ENCODE results near the gene RPL41. TPM values are rescaled to one million over a fixed set of nuclear protein-coding genes. Genes with fewer than 3 reads are reported as not detected.

The RPL41 gene
- total and polyA plus RNA-seq, 9 of the 15 experiments (the other 6 are each of a cell fraction or from before 2014, with no cell fraction given) = 3,403 to 11,276 (median 5,604) TPM

DNA sequence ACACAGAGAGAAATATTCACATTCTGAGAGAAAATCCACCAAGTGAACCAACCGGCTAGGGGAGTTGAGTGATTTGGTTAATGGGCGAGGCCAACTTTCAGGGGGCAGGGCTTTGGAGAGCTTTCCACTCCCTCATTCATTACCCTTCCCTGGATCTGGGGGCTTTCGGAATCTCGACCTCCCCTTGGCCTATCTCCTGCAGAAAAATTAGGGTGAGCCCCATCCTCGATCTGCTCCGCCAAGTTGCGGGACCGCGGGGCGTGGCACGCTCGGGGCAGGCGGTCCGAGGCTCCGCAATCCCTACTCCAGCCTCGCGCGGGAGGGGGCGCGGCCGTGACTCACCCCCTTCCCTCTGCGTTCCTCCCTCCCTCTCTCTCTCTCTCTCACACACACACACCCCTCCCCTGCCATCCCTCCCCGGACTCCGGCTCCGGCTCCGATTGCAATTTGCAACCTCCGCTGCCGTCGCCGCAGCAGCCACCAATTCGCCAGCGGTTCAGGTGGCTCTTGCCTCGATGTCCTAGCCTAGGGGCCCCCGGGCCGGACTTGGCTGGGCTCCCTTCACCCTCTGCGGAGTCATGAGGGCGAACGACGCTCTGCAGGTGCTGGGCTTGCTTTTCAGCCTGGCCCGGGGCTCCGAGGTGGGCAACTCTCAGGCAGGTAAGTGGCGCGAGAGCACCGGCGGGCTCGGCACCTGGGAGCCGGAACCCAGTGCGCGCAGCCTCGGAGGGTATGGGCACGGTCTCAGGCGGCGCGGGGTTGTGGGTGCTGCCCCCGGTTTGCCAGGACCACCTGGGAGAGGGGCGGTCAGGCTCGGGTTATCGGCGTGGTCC lies 36.5 kb upstream of the RPL41 start, which contains the start of gene ERBB3 (continued):
- TF ChIP-seq, protein P1, sequence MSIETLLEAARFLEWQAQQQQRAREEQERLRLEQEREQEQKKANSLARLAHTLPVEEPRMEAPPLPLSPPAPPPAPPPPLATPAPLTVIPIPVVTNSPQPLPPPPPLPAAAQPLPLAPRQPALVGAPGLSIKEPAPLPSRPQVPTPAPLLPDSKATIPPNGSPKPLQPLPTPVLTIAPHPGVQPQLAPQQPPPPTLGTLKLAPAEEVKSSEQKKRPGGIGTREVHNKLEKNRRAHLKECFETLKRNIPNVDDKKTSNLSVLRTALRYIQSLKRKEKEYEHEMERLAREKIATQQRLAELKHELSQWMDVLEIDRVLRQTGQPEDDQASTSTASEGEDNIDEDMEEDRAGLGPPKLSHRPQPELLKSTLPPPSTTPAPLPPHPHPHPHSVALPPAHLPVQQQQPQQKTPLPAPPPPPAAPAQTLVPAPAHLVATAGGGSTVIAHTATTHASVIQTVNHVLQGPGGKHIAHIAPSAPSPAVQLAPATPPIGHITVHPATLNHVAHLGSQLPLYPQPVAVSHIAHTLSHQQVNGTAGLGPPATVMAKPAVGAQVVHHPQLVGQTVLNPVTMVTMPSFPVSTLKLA (conservative IDR thresholded peaks at IDR 0.05) = peak; percentile 51 to 77; a peak in 3 of 4 replicates
- TF ChIP-seq ZFP30 (CRISPR knock-in tag; IDR thresholded peaks at IDR 0.05; ENCODE audit: borderline replicate concordance) = no peak
- peak; percentile 53; the same call in 1 of the 2 replicates for TF ChIP-seq GABPB1 (CRISPR knock-in tag; IDR thresholded peaks at IDR 0.05)
- no peak for TF ChIP-seq STAT5B (CRISPR knock-in tag; IDR thresholded peaks at IDR 0.05)
- peak; percentile 33 for TF ChIP-seq MEIS2 (IDR thresholded peaks at IDR 0.05; ENCODE audit: partially characterized antibody)
- TF ChIP-seq MTF1 (CRISPR knock-in tag; IDR thresholded peaks at IDR 0.05; ENCODE audit: borderline replicate concordance) = no peak
- TF ChIP-seq, protein P2, sequence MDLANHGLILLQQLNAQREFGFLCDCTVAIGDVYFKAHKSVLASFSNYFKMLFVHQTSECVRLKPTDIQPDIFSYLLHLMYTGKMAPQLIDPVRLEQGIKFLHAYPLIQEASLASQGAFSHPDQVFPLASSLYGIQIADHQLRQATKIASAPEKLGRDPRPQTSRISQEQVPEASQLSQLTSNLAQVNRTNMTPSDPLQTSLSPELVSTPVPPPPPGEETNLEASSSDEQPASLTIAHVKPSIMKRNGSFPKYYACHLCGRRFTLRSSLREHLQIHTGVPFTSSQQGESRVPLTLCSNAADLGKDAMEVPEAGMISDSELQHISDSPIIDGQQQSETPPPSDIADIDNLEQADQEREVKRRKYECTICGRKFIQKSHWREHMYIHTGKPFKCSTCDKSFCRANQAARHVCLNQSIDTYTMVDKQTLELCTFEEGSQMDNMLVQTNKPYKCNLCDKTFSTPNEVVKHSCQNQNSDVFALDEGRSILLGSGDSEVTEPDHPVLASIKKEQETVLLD (IDR thresholded peaks at IDR 0.05) = peak; percentile 70; the same call in 1 of the 2 replicates
- peak; percentile 92 for TF ChIP-seq DPF2 (IDR thresholded peaks at IDR 0.05)
- 0 out of 2 replicates have a peak, but pooled peaks have one; percentile 73 for TF ChIP-seq ZNF232 (CRISPR knock-in tag; IDR thresholded peaks at IDR 0.05)
- TF ChIP-seq ATF1 (CRISPR knock-in tag; IDR thresholded peaks at IDR 0.05) = no peak
- peak; percentile 60; the same call in 1 of the 2 replicates for TF ChIP-seq ATF1 (tag; IDR thresholded peaks at IDR 0.05)
- no peak for TF ChIP-seq ZC3H8 (IDR thresholded peaks at IDR 0.05)
- TF ChIP-seq, protein P3, sequence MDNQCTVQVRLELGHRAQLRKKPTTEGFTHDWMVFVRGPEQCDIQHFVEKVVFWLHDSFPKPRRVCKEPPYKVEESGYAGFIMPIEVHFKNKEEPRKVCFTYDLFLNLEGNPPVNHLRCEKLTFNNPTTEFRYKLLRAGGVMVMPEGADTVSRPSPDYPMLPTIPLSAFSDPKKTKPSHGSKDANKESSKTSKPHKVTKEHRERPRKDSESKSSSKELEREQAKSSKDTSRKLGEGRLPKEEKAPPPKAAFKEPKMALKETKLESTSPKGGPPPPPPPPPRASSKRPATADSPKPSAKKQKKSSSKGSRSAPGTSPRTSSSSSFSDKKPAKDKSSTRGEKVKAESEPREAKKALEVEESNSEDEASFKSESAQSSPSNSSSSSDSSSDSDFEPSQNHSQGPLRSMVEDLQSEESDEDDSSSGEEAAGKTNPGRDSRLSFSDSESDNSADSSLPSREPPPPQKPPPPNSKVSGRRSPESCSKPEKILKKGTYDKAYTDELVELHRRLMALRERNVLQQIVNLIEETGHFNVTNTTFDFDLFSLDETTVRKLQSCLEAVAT (IDR thresholded peaks at IDR 0.05) = peak in 1 of 2 experiments; percentile 80; a peak in 2 of 4 replicates
- TF ChIP-seq PHF8 (IDR thresholded peaks at IDR 0.05; ENCODE audit: borderline replicate concordance, low read length) = peak; percentile 37; the same call in 1 of the 2 replicates
- TF ChIP-seq JUN (IDR thresholded peaks at IDR 0.05; ENCODE audit: borderline replicate concordance, low read depth, low read length) = peak; percentile 86
- peak; percentile 89 for TF ChIP-seq JUN (CRISPR knock-in tag; IDR thresholded peaks at IDR 0.05; ENCODE audit: borderline replicate concordance)
- TF ChIP-seq, protein P4, sequence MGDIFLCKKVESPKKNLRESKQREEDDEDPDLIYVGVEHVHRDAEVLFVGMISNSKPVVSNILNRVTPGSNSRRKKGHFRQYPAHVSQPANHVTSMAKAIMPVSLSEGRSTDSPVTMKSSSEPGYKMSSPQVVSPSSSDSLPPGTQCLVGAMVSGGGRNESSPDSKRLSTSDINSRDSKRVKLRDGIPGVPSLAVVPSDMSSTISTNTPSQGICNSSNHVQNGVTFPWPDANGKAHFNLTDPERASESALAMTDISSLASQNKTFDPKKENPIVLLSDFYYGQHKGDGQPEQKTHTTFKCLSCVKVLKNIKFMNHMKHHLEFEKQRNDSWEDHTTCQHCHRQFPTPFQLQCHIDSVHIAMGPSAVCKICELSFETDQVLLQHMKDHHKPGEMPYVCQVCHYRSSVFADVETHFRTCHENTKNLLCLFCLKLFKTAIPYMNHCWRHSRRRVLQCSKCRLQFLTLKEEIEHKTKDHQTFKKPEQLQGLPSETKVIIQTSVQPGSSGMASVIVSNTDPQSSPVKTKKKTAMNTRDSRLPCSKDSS (IDR thresholded peaks at IDR 0.05; ENCODE audit: low read depth, partially characterized antibody) = no peak
- TF ChIP-seq RCOR1 (IDR thresholded peaks at IDR 0.05; ENCODE audit: borderline replicate concordance in 1 of 2, low read depth in 2 of 2, low read length in 2 of 2) = peak in 1 of 2 experiments; percentile 74; a peak in 2 of 4 replicates

All from K562 (cell line).